ENCODE measurements around the gene MOK.
A peak's percentile ranks its signal among the peaks of the same experiment; 100 is the strongest.

MOK gene

GRCh38 chr14:102184316-102185035, 120.5 kb downstream of the MOK start:
- TF ChIP-seq CTCF (IDR thresholded peaks at IDR 0.05; ENCODE audit: low read length, missing control alignments), result no peak
- H3K4me3 ChIP-seq (replicated peaks; ENCODE audit: low read depth, low read length), result no peak overlapping the region
- no peak for DNase-seq (ENCODE audit: low read depth)

- no peak overlapping the region for H3K4me3 ChIP-seq (replicated peaks; ENCODE audit: low read depth, low read length)
- no peak for DNase-seq (ENCODE audit: low read depth)
- TF ChIP-seq CTCF (IDR thresholded peaks at IDR 0.05; ENCODE audit: low read length, missing control alignments), result no peak
Observed at GRCh38 chr14:102183886-102184285, 121.1 kb downstream of the MOK start.

- DNase-seq (ENCODE audit: low read depth), result no peak
- no peak overlapping the region for H3K4me3 ChIP-seq (replicated peaks; ENCODE audit: low read depth, low read length)
- no peak for TF ChIP-seq CTCF (IDR thresholded peaks at IDR 0.05; ENCODE audit: low read length, missing control alignments)
Observed at GRCh38 chr14:102182936-102183619, 121.9 kb downstream of the MOK start.

GRCh38 chr14:102182190-102182589, 122.8 kb downstream of the MOK start:
- no peak for TF ChIP-seq CTCF (IDR thresholded peaks at IDR 0.05; ENCODE audit: low read length, missing control alignments)
- no peak overlapping the region for H3K4me3 ChIP-seq (replicated peaks; ENCODE audit: low read depth, low read length)
- peak; percentile 40 for DNase-seq (ENCODE audit: low read depth)

- no peak for DNase-seq (ENCODE audit: low read depth)
- no peak overlapping the region for H3K4me3 ChIP-seq (replicated peaks; ENCODE audit: low read depth, low read length)
- TF ChIP-seq CTCF (IDR thresholded peaks at IDR 0.05; ENCODE audit: low read length, missing control alignments), result no peak
Observed at GRCh38 chr14:102181187-102181586, 123.8 kb downstream of the MOK start.

GRCh38 chr14:102180248-102180998, 124.5 kb downstream of the MOK start:
- H3K4me3 ChIP-seq (replicated peaks; ENCODE audit: low read depth, low read length), result no peak overlapping the region
- no peak for TF ChIP-seq CTCF (IDR thresholded peaks at IDR 0.05; ENCODE audit: low read length, missing control alignments)
- DNase-seq (ENCODE audit: low read depth), result no peak

Data from fibroblast of pulmonary artery (primary cell).